Upper lobe of left lung (tissue), 4 donors: ENCODE data around the gene PLCH2.

Source experiments
- CTCF ChIP-seq, 6 experiments: fragments of 450-650 bp in 4 of 6; fragments of 200-600 bp in 2 of 6; sonication (generic) in 2 of 6; IDR thresholded peaks; one replicate each; pipeline ENCODE4 v1.5.1; 2016 to 2019; ENCODE audit warnings: antibody characterized with exemption in 6 of 6
- EP300 ChIP-seq, 4 donors: sonication (generic); formaldehyde crosslinking; IDR thresholded peaks; one replicate each; pipeline ENCODE4 v1.5.1; 2017; ENCODE audit warnings: antibody characterized with exemption in 4 of 4, control low read depth in 2 of 4
- POLR2AphosphoS5 ChIP-seq, 2 donors: sonication (generic); formaldehyde crosslinking; IDR thresholded peaks; one replicate each; pipeline ENCODE4 v1.5.1; 2017; ENCODE audit warnings: antibody characterized with exemption in 2 of 2

GRCh38 chr1:2445162-2445822 is 30.8 kb upstream of the PLCH2 start:
- no peak for TF ChIP-seq EP300 (IDR thresholded peaks at IDR 0.05)
- no peak for TF ChIP-seq POLR2AphosphoS5 (IDR thresholded peaks at IDR 0.05)
- TF ChIP-seq CTCF (IDR thresholded peaks at IDR 0.05): no peak
